Heart right ventricle (tissue), 16 donors: ENCODE measurements around the gene COL21A1. TPM values are rescaled to one million over a fixed set of nuclear protein-coding genes. Genes with fewer than 3 reads are reported as not detected.

Source experiments
- ATAC-seq, 8 donors: fragments of 200-7000 bp; cut with Tn5 transposase; one replicate each; pipeline ENCODE4 v1.9.1; 2020; ENCODE audit warnings: mild to moderate bottlenecking in 8 of 8, moderate library complexity in 8 of 8, moderate number of reproducible peaks in 1 of 8
- DNase-seq, 2 donors: peaks; one replicate each; pipeline ENCODE4 v3.0.0-alpha.2; 2020
- H3K27ac ChIP-seq, 10 donors: fragments of 200-600 bp; sonication (generic) in 2 of 10; one replicate each; pipeline versions ENCODE4 v1.5.0 to v1.8.0; 2020 to 2022; ENCODE audit warnings: mild to moderate bottlenecking in 3 of 10
- H3K27me3 ChIP-seq, 7 donors: fragments of 200-600 bp; one replicate each; pipeline ENCODE4 v1.8.0; 2021 to 2022; ENCODE audit warnings: mild to moderate bottlenecking in 2 of 7
- H3K36me3 ChIP-seq, 9 donors: fragments of 200-600 bp; sonication (generic) in 1 of 9; one replicate each; pipeline versions ENCODE4 v1.5.0 to v1.8.0; 2020 to 2022; ENCODE audit warnings: mild to moderate bottlenecking in 2 of 9
- H3K4me1 ChIP-seq, 9 donors: fragments of 200-600 bp; sonication (generic) in 1 of 9; one replicate each; pipeline versions ENCODE4 v1.5.0 to v1.8.0; 2020 to 2022; ENCODE audit warnings: mild to moderate bottlenecking in 4 of 9
- H3K4me3 ChIP-seq, 10 donors: fragments of 200-600 bp; sonication (generic) in 2 of 10; one replicate each; pipeline versions ENCODE4 v1.5.0 to v1.8.0; 2020 to 2022; ENCODE audit warnings: mild to moderate bottlenecking in 7 of 10, moderate library complexity in 2 of 10
- H3K9me3 ChIP-seq, 11 donors: fragments of 200-600 bp in 10 of 11; sonication (generic) in 2 of 11; one replicate each; pipeline versions ENCODE4 v1.5.0 to v1.8.0; 2013 to 2022; ENCODE audit warnings: mild to moderate bottlenecking in 2 of 11, control low read depth in 1 of 11, moderate library complexity in 1 of 11
- WGBS, 2 donors: extraction: QIAGEN DNeasy Blood & Tissue Kit; methylation state at CpG; one replicate each; pipeline ENCODE4 v1.1.7; 2013; ENCODE audit warnings: inconsistent platforms in 1 of 2; 5-methylcytosine and 5-hydroxymethylcytosine counted together
- intact Hi-C, 10 donors: fragments of 100-400 bp; cut with DNase I; formaldehyde crosslinking; loops; one replicate each; pipeline versions ENCODE4 v1.11.1 to v1.14.2; 2022
- polyA plus RNA-seq, 2 donors: library from polyadenylated mRNA; stranded (reverse); fragments of 200-250 nt; gene quantifications; one replicate each; pipeline ENCODE4 v1.2.3, GENCODE V29; 2013
- total RNA-seq, 10 donors: library from RNA; stranded (reverse); fragmentation: NEBNext Ultra II Directional in 3 of 10; extraction: Animal tissue kit (Norgen Biotek cat#: 25700) in 3 of 10; gene quantifications; one replicate each; pipeline versions ENCODE4 v1.2.1 to v1.2.4, GENCODE V29; 2021 to 2023
- TF ChIP-seq, protein P1 (sequence below), 9 donors: fragments of 200-600 bp; sonication (generic) in 2 of 9; IDR thresholded peaks; one replicate each; pipeline versions ENCODE4 v1.5.0 to v1.8.0; 2021 to 2022; ENCODE audit warnings: antibody characterized with exemption in 9 of 9, mild to moderate bottlenecking in 5 of 9, moderate library complexity in 1 of 9
- donor health status: Arrhythmogenic right ventricular cardiomyopathy.
- donor health status: ischemic (EF 13 %, LVEDD 7.1; RV severe dilation, severe dysfunction).
- donor health status: healthy with polysubstance abuse.
- donor health status: DM: no; HTN: yes; CAD: no.
- donor health status: DM: no; HTN: no; CAD: no.
- donor health status: ischemic (EF 25% LVEDD 6.9; RV normal size, moderate dysfunction).
- donor health status: ischemic (EF 25% LVEDD 5.7; RV mildly dilated, moderate dysfunction).
- donor health status: healthy.
- donor health status: DM: yes; HTN: yes; CAD: no.
- donor health status: Ischemic cardiomyopathy.
- donor health status: ischemic (EF 35%, LVEDD 5.7; RV mildly dilated, moderate dysfunction).
- donor health status: nonischemic (EF 11% LVEDD 7.7; RV severe dilation, severe dysfunction).
- donor health status: DM: yes; HTN: yes; CAD: no.
- donor health status: PGD.
- donor health status: ischemic (EF 29% LVEDD 5.4; RV normal size, mild dysfunction).
- donor health status: nonischemic (EF 23%, LVEDD 6.1; RV moderate dilation, normal function).

COL21A1 gene
- total and polyA plus RNA-seq, 12 donors: 11.0 to 171 (median 69.9) TPM

DNA sequence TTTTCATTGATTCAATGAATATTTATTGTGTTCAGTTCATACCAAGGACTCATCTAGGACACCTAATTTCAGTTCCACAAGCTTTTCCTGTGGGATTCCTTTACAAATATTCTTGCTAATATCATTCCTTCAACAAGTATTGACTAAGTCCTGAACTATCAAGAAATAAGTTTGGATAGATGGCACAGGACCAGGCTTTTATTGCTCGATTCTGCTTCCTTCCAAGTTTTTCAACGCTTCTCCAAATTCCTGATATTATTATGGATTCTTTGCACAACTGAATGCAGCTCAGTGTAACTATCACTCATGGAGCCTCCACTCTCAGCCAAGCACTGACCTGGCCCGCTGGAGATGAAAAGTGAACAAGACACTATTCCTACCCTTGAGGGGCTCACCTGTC, 32.7 kb upstream of the COL21A1 start:
- H3K4me3 ChIP-seq: no peak overlapping the region
- WGBS, 2 donors: 82 to 86% methylated on average over 3 of the region's 3 CpGs
- H3K4me1 ChIP-seq: no peaks in the 10 kb centered on the region
- no peak overlapping the region for H3K27ac ChIP-seq
- DNase-seq (no peak), ATAC-seq (no peak)
- H3K36me3 ChIP-seq: no peaks in the 10 kb centered on the region
- H3K27me3 ChIP-seq: no peaks in the 10 kb centered on the region
- intact Hi-C loops: no loop called here
- TF ChIP-seq, protein P1, sequence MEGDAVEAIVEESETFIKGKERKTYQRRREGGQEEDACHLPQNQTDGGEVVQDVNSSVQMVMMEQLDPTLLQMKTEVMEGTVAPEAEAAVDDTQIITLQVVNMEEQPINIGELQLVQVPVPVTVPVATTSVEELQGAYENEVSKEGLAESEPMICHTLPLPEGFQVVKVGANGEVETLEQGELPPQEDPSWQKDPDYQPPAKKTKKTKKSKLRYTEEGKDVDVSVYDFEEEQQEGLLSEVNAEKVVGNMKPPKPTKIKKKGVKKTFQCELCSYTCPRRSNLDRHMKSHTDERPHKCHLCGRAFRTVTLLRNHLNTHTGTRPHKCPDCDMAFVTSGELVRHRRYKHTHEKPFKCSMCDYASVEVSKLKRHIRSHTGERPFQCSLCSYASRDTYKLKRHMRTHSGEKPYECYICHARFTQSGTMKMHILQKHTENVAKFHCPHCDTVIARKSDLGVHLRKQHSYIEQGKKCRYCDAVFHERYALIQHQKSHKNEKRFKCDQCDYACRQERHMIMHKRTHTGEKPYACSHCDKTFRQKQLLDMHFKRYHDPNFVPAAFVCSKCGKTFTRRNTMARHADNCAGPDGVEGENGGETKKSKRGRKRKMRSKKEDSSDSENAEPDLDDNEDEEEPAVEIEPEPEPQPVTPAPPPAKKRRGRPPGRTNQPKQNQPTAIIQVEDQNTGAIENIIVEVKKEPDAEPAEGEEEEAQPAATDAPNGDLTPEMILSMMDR (IDR thresholded peaks at IDR 0.05): no peak
- H3K9me3 ChIP-seq: peaks cover 0 to 3% (median 0%) of the 10 kb centered on the region in 11 donors

DNA sequence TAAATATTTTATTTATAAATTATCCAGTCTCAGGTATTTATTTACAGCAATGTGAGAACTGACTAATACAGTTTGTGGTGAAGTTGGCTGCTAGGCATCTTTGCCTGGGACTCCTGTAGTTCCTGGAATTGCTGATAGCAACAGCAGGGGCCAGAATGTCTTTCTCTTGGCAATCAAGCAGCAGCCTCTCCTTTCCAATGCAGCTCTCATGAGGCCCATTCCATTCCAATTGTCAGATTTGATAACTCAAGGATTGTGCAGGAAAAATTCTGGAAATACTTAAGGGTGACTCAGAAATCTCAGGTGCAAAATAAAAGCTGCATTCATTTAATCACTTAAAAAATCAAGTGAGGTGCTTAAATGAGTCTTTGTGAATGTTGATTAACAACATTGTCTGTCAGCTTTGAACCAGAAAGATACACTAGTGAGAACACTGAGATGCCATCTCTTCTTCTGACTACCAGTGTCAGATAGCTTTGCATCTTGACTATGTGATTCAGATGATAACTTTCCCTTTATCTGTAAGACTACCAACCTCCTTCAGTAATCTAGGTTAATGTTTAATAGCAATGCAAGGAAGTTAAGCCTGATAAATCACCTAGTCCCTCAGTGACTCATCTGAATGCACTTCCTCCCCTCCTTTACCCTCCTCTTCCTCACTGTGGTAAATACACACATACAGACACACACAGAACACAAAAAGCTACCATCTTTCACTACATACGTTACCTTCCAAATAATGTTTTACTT, 32.1 kb upstream of the COL21A1 start:
- H3K27ac ChIP-seq: no peak overlapping the region
- TF ChIP-seq, protein P1 (IDR thresholded peaks at IDR 0.05): no peak
- WGBS, 2 donors: 88 to 96% methylated on average over 1 of the region's 1 CpG
- ATAC-seq: no peak
- H3K4me1 ChIP-seq: no peaks in the 10 kb centered on the region
- peaks cover 0 to 10% (median 0%) of the 10 kb centered on the region in 11 donors for H3K9me3 ChIP-seq
- no peak overlapping the region for H3K4me3 ChIP-seq
- H3K27me3 ChIP-seq: no peaks in the 10 kb centered on the region
- no peak for DNase-seq
- H3K36me3 ChIP-seq: no peaks in the 10 kb centered on the region
- intact Hi-C loops: loop anchor here in 1 of 10 donors (5.0 kb wide), 1 partner anchor 282 kb away; no protein-coding TSS in a partner anchor

DNA sequence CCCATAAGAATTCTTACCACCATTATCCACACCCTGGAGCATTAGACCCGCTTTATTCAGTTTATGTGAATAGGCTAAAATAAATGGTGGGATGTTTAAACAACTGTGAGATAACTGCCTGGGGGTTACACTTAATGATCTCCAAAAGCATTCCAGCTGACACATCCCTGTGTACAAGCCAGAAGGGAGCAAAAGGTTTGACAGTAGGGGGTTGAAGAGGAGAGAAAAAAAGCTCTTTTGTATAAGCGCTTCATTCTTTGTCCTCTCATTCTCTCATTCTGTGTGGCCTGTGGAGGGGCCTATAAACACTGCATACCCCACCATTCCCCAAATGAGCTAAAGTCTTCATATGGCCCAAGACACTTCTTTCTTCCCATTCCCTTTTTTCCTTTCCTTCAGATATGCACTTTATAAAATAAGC, 30.8 kb upstream of the COL21A1 start:
- Histone ChIP-seq H3K9me3 (peaks cover 0 to 20% (median 0%) of the 10 kb centered on the region in 11 donors), H3K36me3 (no peaks in the 10 kb centered on the region), H3K4me1 (no peaks in the 10 kb centered on the region), H3K27ac (no peak overlapping the region), H3K27me3 (no peaks in the 10 kb centered on the region), H3K4me3 (no peak overlapping the region)
- no peak for DNase-seq
- 83 to 85% methylated on average over 2 of the region's 2 CpGs for WGBS, 2 donors
- TF ChIP-seq, protein P1 (IDR thresholded peaks at IDR 0.05): no peak
- intact Hi-C loops: loop anchor here in 1 of 10 donors (5.0 kb wide), 1 partner anchor 281 kb away; no protein-coding TSS in a partner anchor
- no peak for ATAC-seq

DNA sequence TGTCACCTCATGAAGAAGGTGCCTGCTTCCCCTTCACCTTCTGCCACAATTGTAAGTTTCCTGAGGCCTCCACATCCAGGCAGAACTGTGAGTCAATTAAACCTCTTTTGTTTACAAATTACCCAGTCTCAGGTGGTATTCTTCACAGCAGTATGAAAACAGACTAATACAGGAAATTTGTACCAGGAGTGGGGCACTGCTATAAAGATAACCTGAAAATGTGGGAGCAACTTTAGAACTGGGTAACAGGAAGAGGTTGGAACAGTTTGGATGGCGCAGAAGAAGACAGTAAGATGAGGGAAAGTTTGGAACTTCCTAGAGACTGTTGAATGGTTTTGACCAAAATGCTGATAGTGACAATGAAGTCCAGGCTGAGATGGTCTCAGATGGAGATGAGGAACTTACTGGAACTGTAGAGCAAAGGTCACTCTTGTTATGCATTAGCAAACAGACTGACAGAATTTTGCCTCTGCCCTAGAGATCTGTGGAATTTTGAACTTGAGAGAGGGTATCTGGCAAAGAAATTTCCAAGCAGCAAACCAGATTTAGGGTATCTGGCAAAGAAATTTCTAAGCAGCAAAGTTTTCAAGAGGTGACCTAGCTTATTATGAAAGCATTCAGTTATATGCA, 23.5 kb upstream of the COL21A1 start:
- Histone ChIP-seq H3K4me3 (no peak overlapping the region), H3K27me3 (no peaks in the 10 kb centered on the region), H3K9me3 (peaks cover 0 to 55% (median 5%) of the 10 kb centered on the region in 11 donors), H3K27ac (no peak overlapping the region), H3K4me1 (no peaks in the 10 kb centered on the region), H3K36me3 (no peaks in the 10 kb centered on the region)
- DNase-seq (no peak), ATAC-seq (no peak)
- TF ChIP-seq, protein P1 (IDR thresholded peaks at IDR 0.05): no peak
- 82 to 97% methylated on average over 1 of the region's 1 CpG for WGBS, 2 donors
- intact Hi-C loops: no loop called here
